Fibroblast of villous mesenchyme (primary cell): ENCODE data around the gene C11orf24. TPM values are rescaled to one million over a fixed set of nuclear protein-coding genes. Genes with fewer than 3 reads are reported as not detected.

Experiments used
- DNase-seq: peaks from one replicate; pipeline ENCODE4 v3.0.0-alpha.2; 2010; ENCODE audit warnings: low read depth
- H3K4me3 ChIP-seq: 2 replicates; pipeline ENCODE4 v1.5.1; 2011; ENCODE audit warnings: low read depth, mild to moderate bottlenecking, low read length
- CTCF ChIP-seq: IDR thresholded peaks from 2 replicates; pipeline ENCODE4 v1.5.1; 2012; ENCODE audit warnings: low read depth, mild to moderate bottlenecking, low read length; ENCODE audit not compliant: insufficient read depth
- total RNA-seq: library from RNA; depleted of rRNA; stranded (reverse); fragments of >200 nt; gene quantifications from 2 replicates; pipeline ENCODE4 v1.2.3, GENCODE V29; 2012

The C11orf24 gene
- total RNA-seq, 1 donor: 50.1 TPM

GRCh38 chr11:68276861-68277260 is 5.1 kb upstream of the C11orf24 start:
- H3K4me3 ChIP-seq: no peak overlapping the region
- no peak for TF ChIP-seq CTCF
- no peak for DNase-seq

GRCh38 chr11:68275721-68276507 is 4.1 kb upstream of the C11orf24 start:
- H3K4me3 ChIP-seq: no peak overlapping the region
- no peak for TF ChIP-seq CTCF
- no peak for DNase-seq

GRCh38 chr11:68274306-68274705 is 2.5 kb upstream of the C11orf24 start:
- no peak for DNase-seq
- no peak overlapping the region for H3K4me3 ChIP-seq
- TF ChIP-seq CTCF: no peak

GRCh38 chr11:68273026-68273738 is 1.4 kb upstream of the C11orf24 start:
- DNase-seq: no peak
- no peak for TF ChIP-seq CTCF
- H3K4me3 ChIP-seq: no peak overlapping the region

- TF ChIP-seq CTCF: peak; percentile 59
- DNase-seq: peak; percentile 83
- H3K4me3 ChIP-seq: peak overlapping the region; percentile 92
These were observed 571 bp downstream of the C11orf24 start for GRCh38 chr11:68271023-68271780.

- no peak for TF ChIP-seq CTCF
- peak overlapping the region; percentile 92 for H3K4me3 ChIP-seq
- DNase-seq: no peak
These were observed 1.4 kb downstream of the C11orf24 start for GRCh38 chr11:68270196-68271022.
